B cell (primary cell): Measurements from ENCODE around the gene HIPK1. TPM values are rescaled to one million over a fixed set of nuclear protein-coding genes. Genes with fewer than 3 reads are reported as not detected.

Experiments used
- ATAC-seq: fragments of 200-7000 bp; cut with Tn5 transposase; one replicate; pipeline ENCODE4 v1.10.0; 2021; ENCODE audit warnings: low read depth, mild to moderate bottlenecking, moderate number of reproducible peaks, moderate library complexity
- CTCF ChIA-PET: fragments of 350-600 bp; sonication (Branson Sonifier 250); formaldehyde crosslinking; loops from one replicate; lab custom pipeline; 2021; ENCODE audit warnings: antibody characterized with exemption, inconsistent platforms; lab: Charles Lee
- POLR2A ChIA-PET: fragments of 350-600 bp; sonication (Branson Sonifier 250); formaldehyde crosslinking; loops from one replicate; lab custom pipeline; 2021; ENCODE audit warnings: antibody characterized with exemption; lab: Charles Lee
- DNase-seq: peaks from one replicate; pipeline ENCODE4 v3.0.0; 2013
- H2AFZ ChIP-seq: 2 replicates; pipeline ENCODE4 v1.6.1; 2012; ENCODE audit warnings: mild to moderate bottlenecking, low read depth, low read length; ENCODE audit not compliant: insufficient read depth, poor library complexity, severe bottlenecking
- H3K27ac ChIP-seq, 2 donors: 1 replicate in 1 of 2; 2 replicates in 1 of 2; pipeline ENCODE4 v1.5.1; 2012 to 2013; ENCODE audit warnings: low read length in 2 of 2, mild to moderate bottlenecking in 2 of 2, moderate library complexity in 1 of 2
- H3K27me3 ChIP-seq, 4 experiments: fragments of 200-600 bp in 1 of 4; sonication (generic) in 1 of 4; replicated peaks in 1 of 4; 1 replicate in 2 of 4; 2 replicates in 2 of 4; pipeline versions ENCODE4 v1.6.1 to v1.7.0; 2013 to 2016; ENCODE audit warnings: low read length in 3 of 4, mild to moderate bottlenecking in 2 of 4, mixed read lengths in 1 of 4, moderate library complexity in 1 of 4; ENCODE audit not compliant: insufficient read depth in 4 of 4, control insufficient read depth in 3 of 4; ENCODE audit errors: control extremely low read depth in 1 of 4
- H3K36me3 ChIP-seq, 2 experiments: replicated peaks in 1 of 2; 1 replicate in 1 of 2; 2 replicates in 1 of 2; pipeline versions ENCODE4 v1.6.1 to v1.7.1; 2013; ENCODE audit warnings: low read length in 1 of 2; ENCODE audit not compliant: insufficient read depth in 2 of 2, control insufficient read depth in 1 of 2; ENCODE audit errors: control extremely low read depth in 1 of 2, extremely low read depth in 1 of 2
- H3K4me1 ChIP-seq, 2 donors: fragments of 200-600 bp in 1 of 2; sonication (generic) in 1 of 2; 1 replicate in 1 of 2; 2 replicates in 1 of 2; pipeline versions ENCODE4 v1.5.1 to v1.6.1; 2013 to 2017; ENCODE audit warnings: low read length in 2 of 2; ENCODE audit not compliant: control insufficient read depth in 2 of 2, insufficient read depth in 2 of 2
- H3K4me2 ChIP-seq: replicated peaks from 2 replicates; pipeline ENCODE3; 2012; ENCODE audit warnings: mild to moderate bottlenecking, low read depth, low read length; ENCODE audit not compliant: poor library complexity, severe bottlenecking
- H3K4me3 ChIP-seq, 5 experiments: fragments of 200-600 bp in 1 of 5; sonication (generic) in 1 of 5; 1 replicate in 3 of 5; 2 replicates in 2 of 5; pipeline versions ENCODE4 v1.5.1 to v1.7.0; 2011 to 2016; ENCODE audit warnings: low read length in 4 of 5, mild to moderate bottlenecking in 4 of 5, low read depth in 2 of 5, control low read depth in 1 of 5, moderate library complexity in 1 of 5; ENCODE audit not compliant: insufficient read depth in 1 of 5; ENCODE audit errors: control extremely low read depth in 1 of 5, extremely low read depth in 1 of 5
- H3K79me2 ChIP-seq: fragments of 200-600 bp; sonication (generic); one replicate; pipeline ENCODE4 v1.6.0; 2016; ENCODE audit warnings: low read length; ENCODE audit not compliant: control insufficient read depth, insufficient read depth
- H3K9ac ChIP-seq: fragments of 200-600 bp; sonication (generic); 2 replicates; pipeline ENCODE4 v1.6.1; 2017; ENCODE audit warnings: mild to moderate bottlenecking, low read length, moderate library complexity
- H3K9me3 ChIP-seq, 3 donors: one replicate each; pipeline versions ENCODE4 v1.6.1 to v1.7.1; 2013; ENCODE audit warnings: low read length in 2 of 3; ENCODE audit not compliant: control insufficient read depth in 2 of 3, insufficient read depth in 1 of 3; ENCODE audit errors: control extremely low read depth in 1 of 3
- H4K20me1 ChIP-seq: 2 replicates; pipeline ENCODE4 v1.6.0; 2012; ENCODE audit warnings: mild to moderate bottlenecking, low read length; ENCODE audit not compliant: insufficient read depth, control insufficient read depth, poor library complexity, severe bottlenecking
- H3K27ac Mint-ChIP-seq: one replicate; pipeline ENCODE4 v1.8.0; 2021; ENCODE audit warnings: mixed read lengths
- H3K27me3 Mint-ChIP-seq: one replicate; pipeline ENCODE4 v1.8.0; 2021; ENCODE audit warnings: mixed read lengths
- H3K4me1 Mint-ChIP-seq: one replicate; pipeline ENCODE4 v1.8.0; 2021; ENCODE audit warnings: mixed read lengths
- H3K4me3 Mint-ChIP-seq: one replicate; pipeline ENCODE4 v1.8.0; 2021; ENCODE audit warnings: mixed read lengths
- H3K9me3 Mint-ChIP-seq: one replicate; pipeline ENCODE4 v1.8.0; 2022; ENCODE audit warnings: mixed read lengths; ENCODE audit not compliant: insufficient read depth
- EZH2 ChIP-seq: IDR thresholded peaks from 2 replicates; pipeline ENCODE4 v1.6.1; 2012; ENCODE audit warnings: borderline replicate concordance, low read depth, mild to moderate bottlenecking, moderate library complexity, low read length; ENCODE audit not compliant: insufficient read depth, poor library complexity, severe bottlenecking
- WGBS: methylation state at CpG from one replicate; pipeline ENCODE4 v1.1.5; 2013; ENCODE audit warnings: missing lambda C conversion rate; ENCODE audit not compliant: insufficient coverage; 5-methylcytosine and 5-hydroxymethylcytosine counted together
- intact Hi-C: fragments of 100-400 bp; cut with micrococcal nuclease; formaldehyde crosslinking; loops from one replicate; pipeline ENCODE4 v1.10.0; 2022
- polyA plus RNA-seq: library from polyadenylated mRNA; depleted of rRNA; stranded (reverse); fragments of >200 nt; gene quantifications from 2 replicates; pipeline ENCODE4 v1.2.3, GENCODE V29; 2012
- total RNA-seq, 2 donors: library from RNA; stranded (reverse); fragments of 120-200 nt in 1 of 2; gene quantifications; 1 replicate in 1 of 2; 2 replicates in 1 of 2; pipeline versions ENCODE4 v1.2.3 to v1.2.4, GENCODE V29; 2013 to 2022
- TF ChIP-seq, protein P1 (sequence below): fragments of 200-600 bp; IDR thresholded peaks from one replicate; pipeline ENCODE4 v1.8.0; 2022; ENCODE audit warnings: antibody characterized with exemption, mild to moderate bottlenecking

Gene HIPK1
- total and polyA plus RNA-seq, 2 donors (not counting 1 experiment from before 2014, with no cell fraction given), result 13.6 to 48.0 TPM

- H3K27me3 ChIP-seq, result no peaks in the 10 kb centered on the region
- H3K4me3 Mint-ChIP-seq, result no peak overlapping the region
- TF ChIP-seq, protein P1, sequence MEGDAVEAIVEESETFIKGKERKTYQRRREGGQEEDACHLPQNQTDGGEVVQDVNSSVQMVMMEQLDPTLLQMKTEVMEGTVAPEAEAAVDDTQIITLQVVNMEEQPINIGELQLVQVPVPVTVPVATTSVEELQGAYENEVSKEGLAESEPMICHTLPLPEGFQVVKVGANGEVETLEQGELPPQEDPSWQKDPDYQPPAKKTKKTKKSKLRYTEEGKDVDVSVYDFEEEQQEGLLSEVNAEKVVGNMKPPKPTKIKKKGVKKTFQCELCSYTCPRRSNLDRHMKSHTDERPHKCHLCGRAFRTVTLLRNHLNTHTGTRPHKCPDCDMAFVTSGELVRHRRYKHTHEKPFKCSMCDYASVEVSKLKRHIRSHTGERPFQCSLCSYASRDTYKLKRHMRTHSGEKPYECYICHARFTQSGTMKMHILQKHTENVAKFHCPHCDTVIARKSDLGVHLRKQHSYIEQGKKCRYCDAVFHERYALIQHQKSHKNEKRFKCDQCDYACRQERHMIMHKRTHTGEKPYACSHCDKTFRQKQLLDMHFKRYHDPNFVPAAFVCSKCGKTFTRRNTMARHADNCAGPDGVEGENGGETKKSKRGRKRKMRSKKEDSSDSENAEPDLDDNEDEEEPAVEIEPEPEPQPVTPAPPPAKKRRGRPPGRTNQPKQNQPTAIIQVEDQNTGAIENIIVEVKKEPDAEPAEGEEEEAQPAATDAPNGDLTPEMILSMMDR, result no peak
- TF ChIP-seq EZH2, result no peak
- peaks cover 2% of the 10 kb centered on the region for H3K27me3 Mint-ChIP-seq
- no peaks in the 10 kb centered on the region for H4K20me1 ChIP-seq
- CTCF ChIA-PET, result no interaction called here
- peaks cover 9% of the 10 kb centered on the region for H3K4me1 Mint-ChIP-seq
- no peaks in the 10 kb centered on the region for H3K36me3 ChIP-seq
- peaks cover 2 to 28% (median 16%) of the 10 kb centered on the region in 3 donors for H3K9me3 ChIP-seq
- H3K4me3 ChIP-seq, result no peak overlapping the region
- no peak overlapping the region for H3K9ac ChIP-seq
- WGBS, result no CpG with 5 or more reads among the region's 5 CpGs
- no peak overlapping the region for H3K27ac Mint-ChIP-seq
- no peaks in the 10 kb centered on the region for H3K4me1 ChIP-seq
- peaks cover 8% of the 10 kb centered on the region for H3K9me3 Mint-ChIP-seq
- H2AFZ ChIP-seq, result no peak overlapping the region
- no peak overlapping the region for H3K27ac ChIP-seq
- ATAC-seq (no peak), DNase-seq (no peak)
- H3K79me2 ChIP-seq, result no peaks in the 10 kb centered on the region
- intact Hi-C loops, result no loop called here
- H3K4me2 ChIP-seq, result no peak overlapping the region
- POLR2A ChIA-PET, result no interaction called here
These were observed 62.4 kb downstream of the HIPK1 start for GRCh38 chr1:113991467-113991997.

DNA sequence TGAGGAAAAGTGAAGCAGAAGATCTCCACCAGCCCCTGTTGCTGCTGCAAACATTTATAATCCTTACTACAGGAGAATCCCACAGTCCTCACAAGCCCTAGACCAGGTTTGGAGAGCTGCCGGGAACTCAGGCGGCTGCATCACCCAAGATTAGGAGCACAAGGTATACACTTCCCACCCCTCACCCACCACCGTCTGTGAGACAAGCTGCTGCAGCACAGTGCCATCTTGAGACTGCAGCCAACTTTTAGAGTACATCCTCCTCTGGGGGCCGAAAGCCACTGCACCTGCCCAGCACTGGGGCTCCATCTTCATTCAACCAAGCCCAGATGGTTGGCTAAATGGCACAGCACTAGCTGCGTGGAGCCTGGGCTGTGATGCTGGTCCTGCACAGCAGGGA lies 63.9 kb downstream of the HIPK1 start:
- intact Hi-C loops, result no loop called here

More for the DNA sequence above, 63.9 kb downstream of the HIPK1 start:
- Histone ChIP-seq H3K27me3 (no peaks in the 10 kb centered on the region), H3K4me3 (no peak overlapping the region), H4K20me1 (no peaks in the 10 kb centered on the region), H2AFZ (no peak overlapping the region), H3K4me2 (no peak overlapping the region), H3K36me3 (no peaks in the 10 kb centered on the region), H3K79me2 (no peaks in the 10 kb centered on the region), H3K9ac (no peak overlapping the region), H3K4me1 (no peaks in the 10 kb centered on the region), H3K27ac (no peak overlapping the region), H3K9me3 (peaks cover 2 to 28% (median 16%) of the 10 kb centered on the region in 3 donors)
- H3K4me1 Mint-ChIP-seq, result peaks cover 9% of the 10 kb centered on the region
- H3K27ac Mint-ChIP-seq, result no peak overlapping the region
- no peak overlapping the region for H3K4me3 Mint-ChIP-seq
- WGBS, result 95% methylated on average over 5 of the region's 5 CpGs
- CTCF ChIA-PET, result no interaction called here
- H3K27me3 Mint-ChIP-seq, result no peaks in the 10 kb centered on the region
- no peak for ATAC-seq
- TF ChIP-seq EZH2, result no peak
- no peak for DNase-seq
- H3K9me3 Mint-ChIP-seq, result peaks cover 8% of the 10 kb centered on the region
- POLR2A ChIA-PET, result no interaction called here
